Liver (tissue), 3 donors: ENCODE measurements around the gene ABCC3.

Experiments used
- EGR1 ChIP-seq, 2 donors: IDR thresholded peaks; 2 replicates each; pipeline ENCODE4 v1.6.1; 2016 to 2018; ENCODE audit warnings: antibody characterized with exemption in 2 of 2, low read depth in 2 of 2
- FOXA1 ChIP-seq: IDR thresholded peaks from 2 replicates; pipeline ENCODE4 v1.6.1; 2016; ENCODE audit warnings: antibody characterized with exemption
- GABPA ChIP-seq, 2 donors: IDR thresholded peaks in 1 of 2; conservative IDR thresholded peaks in 1 of 2; 2 replicates each; pipeline ENCODE4 v1.6.1; 2016; ENCODE audit warnings: antibody characterized with exemption in 2 of 2, mild to moderate bottlenecking in 1 of 2, moderate library complexity in 1 of 2
- HNF4A ChIP-seq, 2 donors: conservative IDR thresholded peaks; 2 replicates each; pipeline ENCODE4 v1.6.1; 2016; ENCODE audit warnings: antibody characterized with exemption in 2 of 2, mild to moderate bottlenecking in 2 of 2
- JUND ChIP-seq, 2 donors: IDR thresholded peaks; 2 replicates each; pipeline ENCODE4 v1.6.1; 2016; ENCODE audit warnings: antibody characterized with exemption in 2 of 2
- RAD21 ChIP-seq, 2 donors: IDR thresholded peaks; 2 replicates each; pipeline ENCODE4 v1.6.1; 2016; ENCODE audit warnings: antibody characterized with exemption in 2 of 2, mild to moderate bottlenecking in 2 of 2
- SP1 ChIP-seq: IDR thresholded peaks from 2 replicates; pipeline ENCODE4 v1.6.1; 2018; ENCODE audit warnings: antibody characterized with exemption, mild to moderate bottlenecking
- TAF1 ChIP-seq: conservative IDR thresholded peaks from 2 replicates; pipeline ENCODE4 v1.6.1; 2016; ENCODE audit warnings: antibody characterized with exemption, mild to moderate bottlenecking
- TF ChIP-seq, protein P1 (sequence below): fragments of 150-350 bp; IDR thresholded peaks from 2 replicates; pipeline ENCODE4 v1.5.1; 2017; ENCODE audit warnings: improper control_type of control experiment, low read depth, low read length; ENCODE audit not compliant: missing input control
- TF ChIP-seq, protein P2 (sequence below): IDR thresholded peaks from 2 replicates; pipeline ENCODE4 v1.6.1; 2016; ENCODE audit warnings: antibody characterized with exemption
- TF ChIP-seq, protein P3 (sequence below): IDR thresholded peaks from 2 replicates; pipeline ENCODE4 v1.6.1; 2016; ENCODE audit warnings: antibody characterized with exemption
- TF ChIP-seq, protein P4 (sequence below): IDR thresholded peaks from 2 replicates; pipeline ENCODE4 v1.6.1; 2016; ENCODE audit warnings: antibody characterized with exemption
- donor health status: healthy.
- donor health status: healthy.

DNA sequence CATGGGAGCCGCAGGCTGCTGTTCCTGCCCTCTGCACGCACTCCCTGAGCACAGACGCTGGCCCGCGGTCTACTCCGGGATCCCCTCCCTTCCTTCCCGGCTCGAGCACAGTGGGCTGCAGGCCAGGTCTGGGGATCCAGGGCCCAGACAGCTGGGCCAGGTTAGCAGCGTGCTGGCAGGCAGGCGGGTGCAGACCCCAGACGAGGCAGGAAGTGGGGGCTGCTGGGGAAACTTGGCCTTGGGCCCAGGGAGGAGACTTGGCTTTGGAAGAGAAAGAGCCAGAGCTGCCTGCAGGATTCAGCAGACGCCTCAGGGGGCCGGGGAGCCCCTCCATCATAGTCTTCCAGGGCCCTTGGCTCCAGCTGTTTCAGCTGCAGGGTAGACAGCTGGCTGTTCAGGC, 30.2 kb upstream of the ABCC3 start:
- TF ChIP-seq RAD21 (IDR thresholded peaks at IDR 0.05) (no peak), TAF1 (no peak), FOXA1 (no peak), EGR1 (IDR thresholded peaks at IDR 0.05; ENCODE audit: low read depth in 2 of 2) (no peak), GABPA (IDR thresholded peaks at IDR 0.05 in 1 of 2, conservative IDR thresholded peaks at IDR 0.05 in 1 of 2) (no peak), JUND (IDR thresholded peaks at IDR 0.05) (no peak), SP1 (no peak), HNF4A (conservative IDR thresholded peaks at IDR 0.05) (no peak)
- TF ChIP-seq, protein P1, sequence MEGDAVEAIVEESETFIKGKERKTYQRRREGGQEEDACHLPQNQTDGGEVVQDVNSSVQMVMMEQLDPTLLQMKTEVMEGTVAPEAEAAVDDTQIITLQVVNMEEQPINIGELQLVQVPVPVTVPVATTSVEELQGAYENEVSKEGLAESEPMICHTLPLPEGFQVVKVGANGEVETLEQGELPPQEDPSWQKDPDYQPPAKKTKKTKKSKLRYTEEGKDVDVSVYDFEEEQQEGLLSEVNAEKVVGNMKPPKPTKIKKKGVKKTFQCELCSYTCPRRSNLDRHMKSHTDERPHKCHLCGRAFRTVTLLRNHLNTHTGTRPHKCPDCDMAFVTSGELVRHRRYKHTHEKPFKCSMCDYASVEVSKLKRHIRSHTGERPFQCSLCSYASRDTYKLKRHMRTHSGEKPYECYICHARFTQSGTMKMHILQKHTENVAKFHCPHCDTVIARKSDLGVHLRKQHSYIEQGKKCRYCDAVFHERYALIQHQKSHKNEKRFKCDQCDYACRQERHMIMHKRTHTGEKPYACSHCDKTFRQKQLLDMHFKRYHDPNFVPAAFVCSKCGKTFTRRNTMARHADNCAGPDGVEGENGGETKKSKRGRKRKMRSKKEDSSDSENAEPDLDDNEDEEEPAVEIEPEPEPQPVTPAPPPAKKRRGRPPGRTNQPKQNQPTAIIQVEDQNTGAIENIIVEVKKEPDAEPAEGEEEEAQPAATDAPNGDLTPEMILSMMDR: no peak
- TF ChIP-seq, protein P2, sequence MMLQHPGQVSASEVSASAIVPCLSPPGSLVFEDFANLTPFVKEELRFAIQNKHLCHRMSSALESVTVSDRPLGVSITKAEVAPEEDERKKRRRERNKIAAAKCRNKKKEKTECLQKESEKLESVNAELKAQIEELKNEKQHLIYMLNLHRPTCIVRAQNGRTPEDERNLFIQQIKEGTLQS: no peak
- TF ChIP-seq, protein P3, sequence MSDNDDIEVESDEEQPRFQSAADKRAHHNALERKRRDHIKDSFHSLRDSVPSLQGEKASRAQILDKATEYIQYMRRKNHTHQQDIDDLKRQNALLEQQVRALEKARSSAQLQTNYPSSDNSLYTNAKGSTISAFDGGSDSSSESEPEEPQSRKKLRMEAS: no peak
- TF ChIP-seq, protein P4, sequence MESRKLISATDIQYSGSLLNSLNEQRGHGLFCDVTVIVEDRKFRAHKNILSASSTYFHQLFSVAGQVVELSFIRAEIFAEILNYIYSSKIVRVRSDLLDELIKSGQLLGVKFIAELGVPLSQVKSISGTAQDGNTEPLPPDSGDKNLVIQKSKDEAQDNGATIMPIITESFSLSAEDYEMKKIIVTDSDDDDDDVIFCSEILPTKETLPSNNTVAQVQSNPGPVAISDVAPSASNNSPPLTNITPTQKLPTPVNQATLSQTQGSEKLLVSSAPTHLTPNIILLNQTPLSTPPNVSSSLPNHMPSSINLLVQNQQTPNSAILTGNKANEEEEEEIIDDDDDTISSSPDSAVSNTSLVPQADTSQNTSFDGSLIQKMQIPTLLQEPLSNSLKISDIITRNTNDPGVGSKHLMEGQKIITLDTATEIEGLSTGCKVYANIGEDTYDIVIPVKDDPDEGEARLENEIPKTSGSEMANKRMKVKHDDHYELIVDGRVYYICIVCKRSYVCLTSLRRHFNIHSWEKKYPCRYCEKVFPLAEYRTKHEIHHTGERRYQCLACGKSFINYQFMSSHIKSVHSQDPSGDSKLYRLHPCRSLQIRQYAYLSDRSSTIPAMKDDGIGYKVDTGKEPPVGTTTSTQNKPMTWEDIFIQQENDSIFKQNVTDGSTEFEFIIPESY: no peak
